NCI-H1417 (cell line): ENCODE results near the gene HAT1.
A peak's percentile ranks its signal among the peaks of the same experiment; 100 is the strongest.
"Not testable (repeated sequence)": the region's sequence is repeated elsewhere in the genome, so short reads cannot be mapped to it uniquely, and the experiment has no call there.

Experiments used
- DNase-seq, 3 experiments: peaks; one replicate each; lab custom pipeline; 2025; lab: John Stamatoyannopoulos, UW

The HAT1 gene

GRCh38 chr2:171972329-171972982 is 50.2 kb downstream of the HAT1 start:
- DNase-seq = no peak

DNA sequence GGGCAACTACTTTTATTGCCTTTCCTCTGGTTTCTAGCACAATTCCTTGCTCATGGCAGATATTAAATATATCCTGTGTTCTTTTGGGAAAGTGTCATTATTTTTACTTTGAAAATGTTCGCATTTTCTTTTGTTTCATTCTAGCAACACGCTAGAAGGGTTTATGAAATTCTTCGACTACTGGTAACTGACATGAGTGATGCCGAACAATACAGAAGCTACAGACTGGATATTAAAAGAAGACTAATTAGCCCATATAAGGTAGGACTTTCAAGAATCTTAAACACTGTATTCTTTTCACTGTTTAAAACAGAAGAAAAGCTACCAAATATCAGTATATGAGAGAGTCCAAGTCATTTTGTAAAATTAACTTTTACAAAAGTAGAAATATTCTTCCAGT is 56.8 kb downstream of the HAT1 start:
- no peak for DNase-seq

DNA sequence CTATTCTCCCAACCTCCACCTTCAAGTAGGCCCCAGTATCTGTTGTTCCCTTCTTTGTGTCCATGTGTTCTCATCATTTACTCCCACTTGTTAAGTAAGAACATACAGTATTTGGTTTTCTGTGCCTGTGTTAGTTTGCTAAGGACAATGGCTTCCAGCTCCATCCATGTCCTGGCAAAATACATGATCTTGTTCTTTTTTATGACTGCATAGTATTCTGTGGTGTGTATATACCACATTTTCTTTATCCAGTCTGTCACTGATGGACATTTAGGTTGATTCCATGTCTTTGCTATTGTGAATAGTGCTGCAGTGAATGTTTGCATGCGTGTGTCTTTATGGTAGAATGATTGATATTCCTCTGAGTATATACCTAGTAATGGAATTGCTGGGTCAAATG is 61.7 kb downstream of the HAT1 start:
- not testable (repeated sequence) for DNase-seq

DNA sequence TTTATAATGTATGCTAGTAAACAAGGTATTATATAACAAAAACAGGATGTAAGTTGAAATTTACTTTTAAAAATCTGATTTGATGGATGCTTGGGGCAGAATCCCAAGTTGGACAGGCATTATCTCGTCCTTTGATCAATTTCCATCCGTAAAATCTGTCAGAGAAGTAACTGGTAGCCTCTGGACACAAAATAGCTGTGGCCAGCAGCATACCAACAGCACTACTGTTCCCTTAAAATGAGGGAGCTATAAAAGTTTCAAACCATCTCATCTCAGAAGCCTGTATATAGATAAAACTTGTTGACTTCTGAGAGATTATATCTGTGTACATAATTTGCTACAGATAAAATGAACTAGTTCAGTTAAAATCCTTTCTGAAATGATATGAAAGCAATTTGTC is 62.8 kb downstream of the HAT1 start:
- no peak for DNase-seq

DNA sequence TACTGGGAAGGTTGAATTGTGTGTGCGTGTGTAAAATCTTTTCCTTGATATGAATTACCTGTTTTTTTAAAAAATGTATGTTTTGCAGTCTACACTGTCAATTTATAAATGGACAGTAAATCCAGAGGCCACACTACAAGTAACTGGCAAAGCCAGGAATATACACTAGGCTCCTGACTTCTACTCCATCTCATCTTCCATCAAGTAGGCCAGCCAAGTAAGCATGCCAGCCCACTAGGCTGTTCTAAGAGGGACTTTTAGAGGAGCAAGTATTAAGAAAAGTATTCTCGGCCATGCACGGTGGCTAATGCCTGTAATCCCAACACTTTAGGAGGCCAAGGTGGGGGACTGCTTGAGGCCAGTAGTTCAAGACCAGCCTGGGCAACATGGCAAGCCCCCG is 64.5 kb downstream of the HAT1 start:
- DNase-seq = no peak

- DNase-seq = no peak
Observed at GRCh38 chr2:171991027-171991426, 68.8 kb downstream of the HAT1 start.

DNA sequence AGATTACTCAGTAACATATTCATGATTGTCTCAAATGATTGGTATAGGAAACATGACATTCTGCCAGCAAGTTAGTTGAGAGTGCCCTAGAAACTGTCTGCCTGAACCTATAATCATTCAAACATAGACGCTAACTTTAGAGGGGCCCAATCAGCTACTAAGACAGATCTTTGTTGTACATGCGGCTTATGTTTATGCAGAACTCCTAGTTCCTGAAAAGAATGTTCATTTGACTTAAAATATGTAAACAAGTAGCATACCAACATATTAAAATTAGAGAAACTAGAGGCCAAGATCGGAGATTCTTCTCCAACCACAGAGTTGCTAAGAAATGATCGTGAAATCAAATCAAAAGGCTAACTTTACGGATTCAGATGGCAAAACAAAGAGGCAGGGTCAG is 73.3 kb downstream of the HAT1 start:
- no peak for DNase-seq

GRCh38 chr2:171996021-171996420 is 73.8 kb downstream of the HAT1 start:
- DNase-seq = no peak

GRCh38 chr2:171997031-171997430 is 74.8 kb downstream of the HAT1 start:
- DNase-seq = not testable (repeated sequence)

- peak in 1 of 3 experiments; percentile 40 for DNase-seq
Observed at GRCh38 chr2:171999161-171999560, 76.9 kb downstream of the HAT1 start.

DNA sequence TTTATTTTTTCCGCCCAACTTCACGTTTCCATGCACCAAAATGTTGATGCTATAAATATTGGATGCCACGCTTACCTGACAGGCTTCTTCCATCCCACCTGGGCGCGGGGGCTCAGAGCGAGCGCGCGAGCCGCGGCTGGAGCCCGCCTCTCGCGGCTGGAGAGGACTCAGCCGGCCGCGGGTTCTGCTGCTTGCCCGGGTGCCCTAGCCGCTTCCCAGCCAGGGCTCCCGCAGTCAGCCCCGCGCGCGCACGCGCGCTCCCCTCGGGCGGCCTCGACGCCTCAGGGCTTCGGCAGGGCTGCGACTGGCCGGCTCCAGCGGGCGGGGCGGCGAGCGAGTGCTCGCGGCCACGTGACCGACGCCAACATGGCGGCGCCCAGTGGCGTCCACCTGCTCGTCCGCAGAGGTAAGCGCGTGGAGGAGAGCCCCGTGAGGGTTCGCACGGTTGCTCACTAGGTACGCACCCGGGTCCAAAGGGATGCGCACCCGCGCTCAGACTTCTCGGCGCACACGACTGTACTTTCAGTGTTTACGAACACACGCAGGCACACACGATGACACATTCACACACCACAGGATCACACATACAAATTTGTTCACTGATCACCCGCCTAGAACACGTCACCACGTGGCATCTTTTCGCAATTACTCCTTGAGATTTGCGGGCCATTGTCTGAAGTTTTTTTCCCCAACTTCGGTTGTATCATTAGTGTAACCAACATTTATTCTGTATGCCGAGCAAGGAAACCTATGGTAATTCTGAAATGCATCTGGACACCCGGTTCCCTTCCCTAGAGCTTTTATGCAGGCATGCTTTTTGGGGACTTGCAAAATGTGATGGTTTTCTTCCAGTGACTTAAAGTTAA is 77.6 kb downstream of the HAT1 start, which contains the start of gene METAP1D:
Gene METAP1D (plus strand): TSS at position 350 of the 866 bp plus-strand sequence. CDS start 17 bp downstream, at position 367.
- DNase-seq = peak; percentile 79 to 89 (median 84)

GRCh38 chr2:172000696-172001361 is 78.6 kb downstream of the HAT1 start:
- DNase-seq = no peak

DNA sequence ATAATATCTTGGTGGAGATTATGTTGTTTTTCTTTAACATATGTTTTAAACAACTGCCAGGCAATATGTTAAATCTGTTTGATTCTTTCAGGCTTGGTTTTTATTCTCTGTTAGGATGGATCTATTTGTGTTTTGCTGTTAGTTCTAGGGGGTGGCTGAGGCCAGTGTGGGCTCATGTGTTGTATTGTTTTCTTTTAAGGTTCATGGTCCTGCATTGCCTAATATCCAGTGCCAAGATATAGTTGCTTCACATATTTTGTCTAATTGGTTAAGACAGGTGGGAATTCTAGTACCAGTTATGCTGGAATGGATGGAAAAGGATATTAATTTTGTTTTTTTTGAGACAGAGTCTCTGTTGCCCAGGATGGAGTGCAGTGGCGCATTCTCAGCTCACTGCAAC is 85.1 kb downstream of the HAT1 start:
- no peak for DNase-seq

DNA sequence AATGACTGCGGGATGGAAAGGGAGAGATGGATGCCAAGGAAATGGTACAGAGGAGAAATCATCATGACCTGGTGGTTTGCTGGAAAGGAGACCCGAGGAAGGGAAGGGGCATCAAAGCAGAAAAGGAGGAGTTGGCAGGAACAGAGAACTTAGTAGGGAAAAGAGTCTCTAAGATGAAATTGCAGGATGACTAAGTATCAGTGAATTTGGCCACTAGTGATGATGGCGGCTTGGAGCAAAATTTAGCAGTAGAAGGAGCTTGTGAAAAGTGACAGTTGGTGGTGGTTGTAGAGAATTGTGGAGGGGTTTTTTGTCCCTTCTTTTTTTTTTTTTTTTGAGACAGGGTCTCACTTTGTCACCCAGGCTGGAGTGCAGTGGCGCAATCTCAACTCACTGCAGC is 87.6 kb downstream of the HAT1 start:
- no peak for DNase-seq

DNA sequence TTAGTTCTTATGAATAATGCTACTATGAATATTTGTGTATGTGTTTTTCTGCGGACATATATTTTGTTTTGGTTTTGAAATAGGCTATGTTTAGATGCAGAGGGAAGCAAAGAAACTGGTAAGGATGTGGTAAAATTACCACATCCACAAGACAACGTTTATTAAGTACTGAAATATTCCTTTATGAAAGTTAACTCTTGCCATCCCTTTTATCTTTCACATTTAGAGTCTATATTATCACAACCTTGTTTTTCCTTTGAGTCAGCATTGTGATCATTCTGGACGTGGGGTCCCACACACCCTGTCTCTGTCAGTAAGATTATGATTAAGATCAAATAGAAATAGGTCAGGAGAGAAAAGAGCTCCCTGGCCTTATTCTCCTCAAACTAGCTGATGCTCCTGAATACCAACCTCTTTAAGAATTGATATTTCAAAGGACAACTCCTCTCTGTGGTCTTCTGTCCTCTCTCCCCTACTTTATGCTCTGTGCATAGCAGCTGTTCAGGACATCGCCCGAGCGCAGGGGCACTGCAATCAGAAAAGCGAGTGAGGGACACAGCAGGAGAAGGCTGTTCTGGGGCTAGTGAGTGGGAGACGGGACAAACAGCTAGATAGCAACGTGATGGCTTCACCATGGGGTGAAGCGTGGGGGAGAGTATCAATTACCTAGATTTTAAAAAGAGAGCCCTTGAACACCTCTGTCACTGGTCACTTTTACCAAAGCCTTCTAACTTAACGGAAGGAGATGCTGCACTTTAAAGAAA is 89.7 kb downstream of the HAT1 start:
- no peak for DNase-seq

GRCh38 chr2:172012677-172013391 is 90.6 kb downstream of the HAT1 start:
- DNase-seq = no peak

DNA sequence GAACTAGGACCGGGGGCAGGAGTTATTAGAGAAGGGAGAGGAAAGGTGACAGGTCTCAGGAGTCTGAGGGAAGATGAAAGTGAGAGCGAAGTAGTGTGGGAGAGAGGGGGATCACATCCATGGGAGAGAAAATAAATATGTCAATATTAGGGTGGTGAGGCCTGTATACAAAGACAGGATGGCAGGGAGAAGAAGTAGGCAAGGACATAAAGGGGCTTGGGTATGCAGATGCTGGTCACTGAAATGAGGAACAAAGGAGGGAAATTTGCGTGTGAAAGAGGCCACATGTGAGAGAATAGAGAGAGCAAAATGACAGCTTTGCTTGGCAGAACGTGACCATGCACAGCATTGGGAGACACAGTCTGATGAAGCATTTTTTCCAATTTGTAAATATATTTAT is 91.1 kb downstream of the HAT1 start:
- no peak for DNase-seq

DNA sequence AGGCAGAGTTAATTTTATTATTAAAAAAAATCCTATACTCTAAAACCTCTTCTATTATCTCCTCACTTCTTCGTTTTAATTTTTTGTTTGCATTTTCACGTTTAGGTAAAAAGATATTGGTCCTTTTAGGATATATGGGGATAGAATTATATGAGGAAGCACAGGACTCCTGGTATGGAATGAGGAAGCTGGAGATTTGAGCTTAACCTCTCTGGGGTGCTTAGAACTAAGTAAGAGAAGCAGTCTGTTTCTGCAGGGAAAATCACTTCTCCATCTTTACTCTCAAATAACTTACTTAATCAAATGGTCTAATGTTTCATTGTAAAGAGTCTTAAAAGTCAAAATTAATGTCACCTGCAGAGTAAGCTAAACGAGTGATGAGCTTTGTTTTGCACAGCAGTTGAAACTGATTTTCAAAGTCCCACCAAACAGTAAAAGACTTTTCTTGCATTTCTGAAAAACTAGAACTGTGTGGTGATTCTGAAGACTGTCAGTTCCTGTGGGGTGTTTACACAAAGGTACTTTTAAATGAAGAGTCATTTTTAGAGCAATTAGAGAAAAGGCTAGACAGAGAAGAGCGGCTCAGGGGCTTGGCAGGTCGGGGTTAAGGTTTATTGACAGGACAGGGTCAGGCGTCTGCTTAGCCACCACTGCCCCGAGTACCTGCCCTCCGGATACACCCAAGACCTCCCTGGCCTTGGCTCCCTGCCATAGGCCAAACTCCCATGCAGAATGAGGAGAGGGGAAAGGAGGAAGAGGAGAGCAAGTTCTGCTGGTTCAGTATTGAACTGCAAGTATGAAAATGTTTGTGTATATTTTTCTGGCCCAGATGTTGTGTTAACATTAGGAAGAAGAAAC is 99.0 kb downstream of the HAT1 start:
- DNase-seq = peak in 1 of 3 experiments; percentile 10

DNA sequence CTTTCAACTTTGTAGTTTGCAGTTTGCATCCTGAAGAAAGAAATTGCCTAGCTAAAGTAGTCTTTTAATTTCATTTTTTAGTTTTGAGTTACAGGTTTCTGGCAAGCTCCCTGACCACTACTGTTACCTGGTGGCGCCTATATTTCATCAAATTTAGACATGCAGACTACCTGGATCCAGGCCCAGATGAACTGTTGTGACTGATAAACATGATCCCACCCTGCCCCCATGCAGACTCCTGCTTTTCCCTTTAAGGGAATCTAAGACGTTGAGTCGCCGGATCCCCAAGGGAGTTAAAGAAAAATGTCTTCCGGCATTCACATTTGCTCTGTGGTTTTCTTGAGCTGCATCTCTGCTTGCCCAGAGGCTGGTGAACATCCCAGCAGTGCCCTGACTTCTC is 99.7 kb downstream of the HAT1 start:
- no peak for DNase-seq

DNA sequence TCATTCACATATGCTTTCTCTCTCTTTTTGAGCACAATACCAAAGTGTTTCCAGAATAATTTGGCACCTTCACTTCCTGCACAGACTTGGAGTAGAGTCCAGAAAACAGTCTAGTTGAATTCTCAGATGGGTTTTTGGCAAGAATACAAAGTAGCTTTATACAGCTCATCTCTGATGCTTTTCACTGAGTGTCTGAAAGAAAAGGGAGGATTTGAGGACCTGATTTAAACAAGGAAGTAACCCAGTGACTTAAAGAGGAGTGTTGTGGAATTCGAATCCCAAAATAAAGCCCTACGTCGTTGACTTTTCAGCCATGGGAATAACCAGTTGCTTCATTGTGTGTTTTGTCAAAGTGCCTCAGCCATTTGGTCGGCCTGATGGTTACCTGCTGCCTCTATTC is 109.3 kb downstream of the HAT1 start:
- DNase-seq = no peak
